GM23338 (cell line): Measurements from ENCODE around the gene DPP10. TPM values are rescaled to one million over a fixed set of nuclear protein-coding genes. Genes with fewer than 3 reads are reported as not detected.

Experiments
- ATAC-seq: fragments of 200-7000 bp; cut with Tn5 transposase; 3 replicates; pipeline ENCODE4 v1.9.1; 2020
- DNase-seq: peaks from one replicate; pipeline ENCODE4 v3.0.0-alpha.2; 2015; ENCODE audit warnings: low spot score
- H2AFZ ChIP-seq: fragments of 200-600 bp; sonication (generic); 2 replicates; pipeline ENCODE4 v1.8.0; 2016; ENCODE audit warnings: antibody characterized with exemption, mild to moderate bottlenecking, moderate library complexity
- H3F3A ChIP-seq: fragments of 200-600 bp; sonication (generic); replicated peaks from 2 replicates; pipeline ENCODE4 v1.8.0; 2017; ENCODE audit warnings: antibody characterized with exemption, mixed run types, low read depth
- H3K27ac ChIP-seq: fragments of 200-600 bp; sonication (generic); 2 replicates; pipeline ENCODE4 v1.6.1; 2016; ENCODE audit warnings: low read depth
- H3K27me3 ChIP-seq: fragments of 200-600 bp; sonication (generic); 2 replicates; pipeline ENCODE4 v1.8.0; 2016; ENCODE audit warnings: mild to moderate bottlenecking, mixed run types, moderate library complexity; ENCODE audit not compliant: insufficient read depth
- H3K36me3 ChIP-seq: fragments of 200-600 bp; sonication (generic); 2 replicates; pipeline ENCODE4 v1.8.0; 2016; ENCODE audit warnings: mild to moderate bottlenecking; ENCODE audit not compliant: insufficient read depth
- H3K4me1 ChIP-seq: fragments of 200-600 bp; sonication (generic); 2 replicates; pipeline ENCODE4 v1.8.0; 2016; ENCODE audit warnings: mild to moderate bottlenecking, moderate library complexity; ENCODE audit not compliant: insufficient read depth
- H3K4me2 ChIP-seq: fragments of 200-600 bp; sonication (generic); 2 replicates; pipeline ENCODE4 v1.7.1; 2017; ENCODE audit warnings: mixed run types
- H3K4me3 ChIP-seq: fragments of 200-600 bp; sonication (generic); 2 replicates; pipeline ENCODE4 v1.6.1; 2016; ENCODE audit warnings: mixed run types
- H3K79me2 ChIP-seq: fragments of 200-600 bp; sonication (generic); replicated peaks from 2 replicates; pipeline ENCODE4 v1.8.0; 2017; ENCODE audit warnings: mild to moderate bottlenecking; ENCODE audit not compliant: insufficient read depth
- H3K9me2 ChIP-seq: fragments of 200-600 bp; sonication (generic); 2 replicates; pipeline ENCODE4 v1.8.0; 2017; ENCODE audit not compliant: insufficient read depth
- H4K20me1 ChIP-seq: fragments of 200-600 bp; sonication (generic); replicated peaks from 2 replicates; pipeline ENCODE4 v1.8.0; 2017; ENCODE audit warnings: mild to moderate bottlenecking; ENCODE audit not compliant: insufficient read depth
- H3K27ac Mint-ChIP-seq: 2 replicates; pipeline ENCODE4 v1.8.0; 2020; ENCODE audit warnings: inconsistent platforms, mild to moderate bottlenecking, moderate library complexity, mixed read lengths
- H3K27me3 Mint-ChIP-seq: 3 replicates; pipeline ENCODE4 v1.8.0; 2022; ENCODE audit warnings: low read depth, mild to moderate bottlenecking, moderate library complexity, mixed read lengths, inconsistent platforms; ENCODE audit not compliant: insufficient read depth, poor library complexity
- H3K36me3 Mint-ChIP-seq: 3 replicates; pipeline ENCODE4 v1.8.0; 2021; ENCODE audit warnings: low read depth, mild to moderate bottlenecking, inconsistent platforms, moderate library complexity, mixed read lengths
- H3K4me1 Mint-ChIP-seq: 3 replicates; pipeline ENCODE4 v1.8.0; 2020; ENCODE audit warnings: mild to moderate bottlenecking, inconsistent platforms, mixed read lengths
- H3K4me3 Mint-ChIP-seq: 3 replicates; pipeline ENCODE4 v1.8.0; 2021; ENCODE audit warnings: moderate library complexity, mild to moderate bottlenecking, inconsistent platforms, mixed read lengths
- H3K9me3 Mint-ChIP-seq: 3 replicates; pipeline ENCODE4 v1.8.0; 2020; ENCODE audit warnings: moderate library complexity, mild to moderate bottlenecking, inconsistent platforms, mixed read lengths
- CTCF ChIP-seq, 2 experiments: fragments of 200-600 bp in 1 of 2; sonication (generic) in 1 of 2; conservative IDR thresholded peaks; 2 replicates each; pipeline versions ENCODE4 v1.5.1 to v1.6.1; 2016 to 2017; ENCODE audit warnings: antibody characterized with exemption in 2 of 2, low read depth in 2 of 2, mild to moderate bottlenecking in 2 of 2, moderate library complexity in 1 of 2
- JUNB ChIP-seq: IDR thresholded peaks from one replicate; pipeline ENCODE4 v1.6.1; 2016; ENCODE audit warnings: antibody characterized with exemption; ENCODE audit not compliant: unreplicated experiment
- NANOG ChIP-seq: IDR thresholded peaks from 2 replicates; pipeline ENCODE4 v1.6.1; 2016; ENCODE audit warnings: antibody characterized with exemption, borderline replicate concordance
- POLR2AphosphoS5 ChIP-seq: IDR thresholded peaks from 2 replicates; pipeline ENCODE4 v1.6.1; 2016; ENCODE audit warnings: antibody characterized with exemption, low read depth
- ZNF114 ChIP-seq: fragments of 250-450 bp; sonication (Bioruptor Pico); IDR thresholded peaks from 2 replicates; pipeline ENCODE4 v1.5.0; 2020; ENCODE audit warnings: mild to moderate bottlenecking, moderate library complexity
- ZNF331 ChIP-seq: fragments of 250-450 bp; sonication (Bioruptor Pico); IDR thresholded peaks from 2 replicates; pipeline ENCODE4 v1.5.0; 2020; ENCODE audit warnings: low read depth, mild to moderate bottlenecking, moderate library complexity
- polyA plus RNA-seq: library from polyadenylated mRNA; unstranded; fragments of >200 nt; fragmentation: Nextera tagmentation; extraction: Ambion mirVana; gene quantifications from 2 replicates; pipeline ENCODE4 v1.2.1, GENCODE V29; 2016
- total RNA-seq: library from RNA; depleted of rRNA; stranded (reverse); fragments of >200 nt; shearing (Covaris generic); gene quantifications from 2 replicates; pipeline ENCODE4 v1.2.3, GENCODE V29; 2014
- TF ChIP-seq, protein P1 (sequence below): IDR thresholded peaks from 2 replicates; pipeline ENCODE4 v1.6.1; 2016; ENCODE audit warnings: antibody characterized with exemption
- TF ChIP-seq, protein P2 (sequence below): fragments of 250-450 bp; sonication (Bioruptor Pico); IDR thresholded peaks from 2 replicates; pipeline ENCODE4 v1.5.0; 2020; ENCODE audit warnings: mild to moderate bottlenecking, moderate library complexity
- TF ChIP-seq, protein P3 (sequence below): IDR thresholded peaks from one replicate; pipeline ENCODE4 v1.6.1; 2018; ENCODE audit warnings: antibody characterized with exemption; ENCODE audit not compliant: unreplicated experiment

Gene DPP10
- total and polyA plus RNA-seq, 2 experiments from 2014 or later: 3.6 to 14.8 TPM

DNA sequence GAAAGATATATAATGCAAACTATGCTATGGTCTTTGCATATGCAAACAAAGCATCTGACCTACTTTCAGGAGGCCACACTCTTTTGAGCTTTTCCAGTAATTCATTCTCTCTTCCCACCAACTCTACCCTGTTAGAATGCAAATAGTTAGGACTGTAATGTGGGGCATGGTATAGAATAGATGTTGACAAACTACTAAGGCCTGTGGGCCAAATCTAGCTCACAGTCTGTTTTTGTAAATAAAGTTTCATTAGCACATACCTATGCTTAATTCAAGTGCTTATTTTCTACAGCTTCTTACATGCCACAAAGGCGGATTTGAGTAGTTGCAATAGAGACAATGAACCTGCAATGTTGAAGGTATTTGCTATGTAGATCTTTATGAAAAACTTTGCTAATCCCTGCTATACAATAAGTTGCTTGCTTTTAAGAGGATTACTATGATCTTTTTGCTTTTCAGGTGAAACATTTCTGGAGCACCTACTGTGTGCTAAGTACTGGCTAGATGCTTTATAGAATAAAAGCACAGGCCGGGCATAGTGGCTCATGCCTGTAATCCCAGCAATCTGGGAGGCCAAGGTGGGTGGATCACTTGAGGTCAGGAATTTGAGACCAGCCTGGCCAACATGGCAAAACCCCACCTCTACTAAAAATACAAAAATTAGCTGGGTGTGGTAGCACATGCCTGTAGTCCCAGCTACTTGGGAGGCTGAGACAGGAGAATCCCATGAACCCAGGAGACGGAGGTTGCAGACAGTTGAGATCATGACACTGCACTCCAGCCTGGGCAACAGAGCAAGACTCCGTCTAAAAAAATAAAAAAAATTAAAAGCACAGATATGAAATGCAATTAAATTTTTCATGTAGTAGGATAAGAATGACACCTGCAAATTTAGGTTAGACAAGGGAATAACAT lies 267.8 kb downstream of the DPP10 start:
- H3K4me1 ChIP-seq: peaks cover 34% of the 10 kb centered on the region
- DNase-seq (peak; percentile 37), ATAC-seq (peak; percentile 89)
- Mint-ChIP-seq H3K4me3 (no peak overlapping the region), H3K27ac (peak overlapping the region; percentile 94), H3K9me3 (peaks cover 5% of the 10 kb centered on the region; the same call in 2 of the 3 replicates), H3K27me3 (peaks cover 4% of the 10 kb centered on the region), H3K4me1 (peaks cover 32% of the 10 kb centered on the region), H3K36me3 (peaks cover 4% of the 10 kb centered on the region; the same call in 2 of the 3 replicates)
- peak overlapping the region; percentile 8; the same call in 1 of the 2 replicates for H3K4me2 ChIP-seq
- no peaks in the 10 kb centered on the region for H4K20me1 ChIP-seq
- H3K27me3 ChIP-seq: no peaks in the 10 kb centered on the region
- no peaks in the 10 kb centered on the region for H3F3A ChIP-seq
- no peaks in the 10 kb centered on the region for H3K79me2 ChIP-seq
- H3K27ac ChIP-seq: peak overlapping the region; percentile 94
- TF ChIP-seq POLR2AphosphoS5 (no peak), JUNB (no peak), CTCF (conservative IDR thresholded peaks at IDR 0.05; ENCODE audit: low read depth in 2 of 2) (no peak), ZNF114 (CRISPR knock-in tag) (0 out of 2 replicates have a peak, but pooled peaks have one; percentile 55), NANOG (peak; percentile 76; the same call in 1 of the 2 replicates), ZNF331 (no peak)
- TF ChIP-seq, protein P1, sequence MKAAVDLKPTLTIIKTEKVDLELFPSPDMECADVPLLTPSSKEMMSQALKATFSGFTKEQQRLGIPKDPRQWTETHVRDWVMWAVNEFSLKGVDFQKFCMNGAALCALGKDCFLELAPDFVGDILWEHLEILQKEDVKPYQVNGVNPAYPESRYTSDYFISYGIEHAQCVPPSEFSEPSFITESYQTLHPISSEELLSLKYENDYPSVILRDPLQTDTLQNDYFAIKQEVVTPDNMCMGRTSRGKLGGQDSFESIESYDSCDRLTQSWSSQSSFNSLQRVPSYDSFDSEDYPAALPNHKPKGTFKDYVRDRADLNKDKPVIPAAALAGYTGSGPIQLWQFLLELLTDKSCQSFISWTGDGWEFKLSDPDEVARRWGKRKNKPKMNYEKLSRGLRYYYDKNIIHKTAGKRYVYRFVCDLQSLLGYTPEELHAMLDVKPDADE: no peak
- TF ChIP-seq, protein P2, sequence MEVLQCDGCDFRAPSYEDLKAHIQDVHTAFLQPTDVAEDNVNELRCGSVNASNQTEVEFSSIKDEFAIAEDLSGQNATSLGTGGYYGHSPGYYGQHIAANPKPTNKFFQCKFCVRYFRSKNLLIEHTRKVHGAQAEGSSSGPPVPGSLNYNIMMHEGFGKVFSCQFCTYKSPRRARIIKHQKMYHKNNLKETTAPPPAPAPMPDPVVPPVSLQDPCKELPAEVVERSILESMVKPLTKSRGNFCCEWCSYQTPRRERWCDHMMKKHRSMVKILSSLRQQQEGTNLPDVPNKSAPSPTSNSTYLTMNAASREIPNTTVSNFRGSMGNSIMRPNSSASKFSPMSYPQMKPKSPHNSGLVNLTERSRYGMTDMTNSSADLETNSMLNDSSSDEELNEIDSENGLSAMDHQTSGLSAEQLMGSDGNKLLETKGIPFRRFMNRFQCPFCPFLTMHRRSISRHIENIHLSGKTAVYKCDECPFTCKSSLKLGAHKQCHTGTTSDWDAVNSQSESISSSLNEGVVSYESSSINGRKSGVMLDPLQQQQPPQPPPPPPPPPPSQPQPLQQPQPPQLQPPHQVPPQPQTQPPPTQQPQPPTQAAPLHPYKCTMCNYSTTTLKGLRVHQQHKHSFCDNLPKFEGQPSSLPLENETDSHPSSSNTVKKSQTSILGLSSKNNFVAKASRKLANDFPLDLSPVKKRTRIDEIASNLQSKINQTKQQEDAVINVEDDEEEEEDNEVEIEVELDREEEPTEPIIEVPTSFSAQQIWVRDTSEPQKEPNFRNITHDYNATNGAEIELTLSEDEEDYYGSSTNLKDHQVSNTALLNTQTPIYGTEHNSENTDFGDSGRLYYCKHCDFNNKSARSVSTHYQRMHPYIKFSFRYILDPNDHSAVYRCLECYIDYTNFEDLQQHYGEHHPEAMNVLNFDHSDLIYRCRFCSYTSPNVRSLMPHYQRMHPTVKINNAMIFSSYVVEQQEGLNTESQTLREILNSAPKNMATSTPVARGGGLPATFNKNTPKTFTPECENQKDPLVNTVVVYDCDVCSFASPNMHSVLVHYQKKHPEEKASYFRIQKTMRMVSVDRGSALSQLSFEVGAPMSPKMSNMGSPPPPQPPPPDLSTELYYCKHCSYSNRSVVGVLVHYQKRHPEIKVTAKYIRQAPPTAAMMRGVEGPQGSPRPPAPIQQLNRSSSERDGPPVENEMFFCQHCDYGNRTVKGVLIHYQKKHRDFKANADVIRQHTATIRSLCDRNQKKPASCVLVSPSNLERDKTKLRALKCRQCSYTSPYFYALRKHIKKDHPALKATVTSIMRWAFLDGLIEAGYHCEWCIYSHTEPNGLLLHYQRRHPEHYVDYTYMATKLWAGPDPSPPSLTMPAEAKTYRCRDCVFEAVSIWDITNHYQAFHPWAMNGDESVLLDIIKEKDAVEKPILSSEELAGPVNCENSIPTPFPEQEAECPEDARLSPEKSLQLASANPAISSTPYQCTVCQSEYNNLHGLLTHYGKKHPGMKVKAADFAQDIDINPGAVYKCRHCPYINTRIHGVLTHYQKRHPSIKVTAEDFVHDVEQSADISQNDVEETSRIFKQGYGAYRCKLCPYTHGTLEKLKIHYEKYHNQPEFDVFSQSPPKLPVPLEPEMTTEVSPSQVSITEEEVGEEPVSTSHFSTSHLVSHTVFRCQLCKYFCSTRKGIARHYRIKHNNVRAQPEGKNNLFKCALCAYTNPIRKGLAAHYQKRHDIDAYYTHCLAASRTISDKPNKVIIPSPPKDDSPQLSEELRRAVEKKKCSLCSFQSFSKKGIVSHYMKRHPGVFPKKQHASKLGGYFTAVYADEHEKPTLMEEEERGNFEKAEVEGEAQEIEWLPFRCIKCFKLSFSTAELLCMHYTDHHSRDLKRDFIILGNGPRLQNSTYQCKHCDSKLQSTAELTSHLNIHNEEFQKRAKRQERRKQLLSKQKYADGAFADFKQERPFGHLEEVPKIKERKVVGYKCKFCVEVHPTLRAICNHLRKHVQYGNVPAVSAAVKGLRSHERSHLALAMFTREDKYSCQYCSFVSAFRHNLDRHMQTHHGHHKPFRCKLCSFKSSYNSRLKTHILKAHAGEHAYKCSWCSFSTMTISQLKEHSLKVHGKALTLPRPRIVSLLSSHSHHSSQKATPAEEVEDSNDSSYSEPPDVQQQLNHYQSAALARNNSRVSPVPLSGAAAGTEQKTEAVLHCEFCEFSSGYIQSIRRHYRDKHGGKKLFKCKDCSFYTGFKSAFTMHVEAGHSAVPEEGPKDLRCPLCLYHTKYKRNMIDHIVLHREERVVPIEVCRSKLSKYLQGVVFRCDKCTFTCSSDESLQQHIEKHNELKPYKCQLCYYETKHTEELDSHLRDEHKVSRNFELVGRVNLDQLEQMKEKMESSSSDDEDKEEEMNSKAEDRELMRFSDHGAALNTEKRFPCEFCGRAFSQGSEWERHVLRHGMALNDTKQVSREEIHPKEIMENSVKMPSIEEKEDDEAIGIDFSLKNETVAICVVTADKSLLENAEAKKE (CRISPR knock-in tag): peak; percentile 100
- TF ChIP-seq, protein P3, sequence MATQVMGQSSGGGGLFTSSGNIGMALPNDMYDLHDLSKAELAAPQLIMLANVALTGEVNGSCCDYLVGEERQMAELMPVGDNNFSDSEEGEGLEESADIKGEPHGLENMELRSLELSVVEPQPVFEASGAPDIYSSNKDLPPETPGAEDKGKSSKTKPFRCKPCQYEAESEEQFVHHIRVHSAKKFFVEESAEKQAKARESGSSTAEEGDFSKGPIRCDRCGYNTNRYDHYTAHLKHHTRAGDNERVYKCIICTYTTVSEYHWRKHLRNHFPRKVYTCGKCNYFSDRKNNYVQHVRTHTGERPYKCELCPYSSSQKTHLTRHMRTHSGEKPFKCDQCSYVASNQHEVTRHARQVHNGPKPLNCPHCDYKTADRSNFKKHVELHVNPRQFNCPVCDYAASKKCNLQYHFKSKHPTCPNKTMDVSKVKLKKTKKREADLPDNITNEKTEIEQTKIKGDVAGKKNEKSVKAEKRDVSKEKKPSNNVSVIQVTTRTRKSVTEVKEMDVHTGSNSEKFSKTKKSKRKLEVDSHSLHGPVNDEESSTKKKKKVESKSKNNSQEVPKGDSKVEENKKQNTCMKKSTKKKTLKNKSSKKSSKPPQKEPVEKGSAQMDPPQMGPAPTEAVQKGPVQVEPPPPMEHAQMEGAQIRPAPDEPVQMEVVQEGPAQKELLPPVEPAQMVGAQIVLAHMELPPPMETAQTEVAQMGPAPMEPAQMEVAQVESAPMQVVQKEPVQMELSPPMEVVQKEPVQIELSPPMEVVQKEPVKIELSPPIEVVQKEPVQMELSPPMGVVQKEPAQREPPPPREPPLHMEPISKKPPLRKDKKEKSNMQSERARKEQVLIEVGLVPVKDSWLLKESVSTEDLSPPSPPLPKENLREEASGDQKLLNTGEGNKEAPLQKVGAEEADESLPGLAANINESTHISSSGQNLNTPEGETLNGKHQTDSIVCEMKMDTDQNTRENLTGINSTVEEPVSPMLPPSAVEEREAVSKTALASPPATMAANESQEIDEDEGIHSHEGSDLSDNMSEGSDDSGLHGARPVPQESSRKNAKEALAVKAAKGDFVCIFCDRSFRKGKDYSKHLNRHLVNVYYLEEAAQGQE: no peak
- H3K9me2 ChIP-seq: peaks cover 5% of the 10 kb centered on the region; the same call in 1 of the 2 replicates
- no peaks in the 10 kb centered on the region for H3K36me3 ChIP-seq
- H2AFZ ChIP-seq: no peak overlapping the region
- no peak overlapping the region for H3K4me3 ChIP-seq
